Progenitor cell of endocrine pancreas (in vitro differentiated cells): ENCODE data around the gene NLE1. TPM values are rescaled to one million over a fixed set of nuclear protein-coding genes. Genes with fewer than 3 reads are reported as not detected.

ENCODE experiments used
- DNase-seq: peaks from one replicate; pipeline ENCODE4 v3.0.0; 2021; ENCODE audit warnings: low spot score; ENCODE audit not compliant: unreplicated experiment
- H3K27ac Mint-ChIP-seq: 2 replicates; pipeline ENCODE4 v1.8.0; 2021; ENCODE audit warnings: mild to moderate bottlenecking, moderate library complexity, mixed read lengths
- H3K27me3 Mint-ChIP-seq: 2 replicates; pipeline ENCODE4 v1.8.0; 2021; ENCODE audit warnings: mixed read lengths
- H3K36me3 Mint-ChIP-seq: 2 replicates; pipeline ENCODE4 v1.8.0; 2022; ENCODE audit warnings: mixed read lengths; ENCODE audit not compliant: insufficient read depth
- H3K4me1 Mint-ChIP-seq: 2 replicates; pipeline ENCODE4 v1.8.0; 2021; ENCODE audit warnings: low read depth, mixed read lengths
- H3K4me3 Mint-ChIP-seq: 2 replicates; pipeline ENCODE4 v1.8.0; 2021; ENCODE audit warnings: low read depth, mild to moderate bottlenecking, moderate library complexity, mixed read lengths
- H3K9me3 Mint-ChIP-seq: 2 replicates; pipeline ENCODE4 v1.8.0; 2021; ENCODE audit warnings: low read depth, mixed read lengths
- total RNA-seq: library from RNA; stranded (reverse); gene quantifications from 2 replicates; pipeline ENCODE4 v1.2.1, GENCODE V29; 2021
- TF ChIP-seq, protein P1 (sequence below): fragments of 200-600 bp; sonication (generic); IDR thresholded peaks from one replicate; pipeline ENCODE4 v1.5.0; 2021; ENCODE audit warnings: antibody characterized with exemption, mild to moderate bottlenecking; ENCODE audit not compliant: unreplicated experiment

The NLE1 gene
- total RNA-seq, 1 donor from 2014 or later: 18.1 TPM

DNA sequence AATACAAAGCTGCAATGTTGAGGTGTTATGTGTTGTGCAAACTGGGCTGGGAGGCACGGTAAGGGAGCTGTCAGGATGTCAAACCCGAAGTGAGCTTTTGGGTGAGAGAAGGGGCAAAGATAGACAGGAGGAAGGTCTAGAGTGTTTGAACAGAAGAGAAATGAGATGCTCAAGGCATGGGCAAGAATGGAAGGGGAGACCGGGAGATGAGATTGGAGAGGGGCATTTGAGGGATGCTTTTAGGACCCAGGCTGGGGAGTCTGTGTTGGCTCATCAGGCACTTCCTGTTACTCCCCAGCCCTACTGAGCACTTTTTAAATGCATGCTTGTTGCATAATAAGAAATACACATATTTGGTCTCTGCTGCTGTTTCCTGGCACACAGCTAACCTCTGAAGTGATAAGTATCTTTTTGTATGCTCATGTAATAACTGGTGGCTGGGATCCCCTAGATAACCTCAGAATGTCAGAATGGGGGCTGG is 19.2 kb upstream of the NLE1 start:
- Mint-ChIP-seq H3K27me3 (peaks cover 11% of the 10 kb centered on the region), H3K4me1 (peaks cover 2% of the 10 kb centered on the region), H3K27ac (no peak overlapping the region), H3K4me3 (no peak overlapping the region), H3K36me3 (no peaks in the 10 kb centered on the region), H3K9me3 (no peaks in the 10 kb centered on the region)
- DNase-seq: no peak
- TF ChIP-seq, protein P1, sequence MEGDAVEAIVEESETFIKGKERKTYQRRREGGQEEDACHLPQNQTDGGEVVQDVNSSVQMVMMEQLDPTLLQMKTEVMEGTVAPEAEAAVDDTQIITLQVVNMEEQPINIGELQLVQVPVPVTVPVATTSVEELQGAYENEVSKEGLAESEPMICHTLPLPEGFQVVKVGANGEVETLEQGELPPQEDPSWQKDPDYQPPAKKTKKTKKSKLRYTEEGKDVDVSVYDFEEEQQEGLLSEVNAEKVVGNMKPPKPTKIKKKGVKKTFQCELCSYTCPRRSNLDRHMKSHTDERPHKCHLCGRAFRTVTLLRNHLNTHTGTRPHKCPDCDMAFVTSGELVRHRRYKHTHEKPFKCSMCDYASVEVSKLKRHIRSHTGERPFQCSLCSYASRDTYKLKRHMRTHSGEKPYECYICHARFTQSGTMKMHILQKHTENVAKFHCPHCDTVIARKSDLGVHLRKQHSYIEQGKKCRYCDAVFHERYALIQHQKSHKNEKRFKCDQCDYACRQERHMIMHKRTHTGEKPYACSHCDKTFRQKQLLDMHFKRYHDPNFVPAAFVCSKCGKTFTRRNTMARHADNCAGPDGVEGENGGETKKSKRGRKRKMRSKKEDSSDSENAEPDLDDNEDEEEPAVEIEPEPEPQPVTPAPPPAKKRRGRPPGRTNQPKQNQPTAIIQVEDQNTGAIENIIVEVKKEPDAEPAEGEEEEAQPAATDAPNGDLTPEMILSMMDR: no peak

DNA sequence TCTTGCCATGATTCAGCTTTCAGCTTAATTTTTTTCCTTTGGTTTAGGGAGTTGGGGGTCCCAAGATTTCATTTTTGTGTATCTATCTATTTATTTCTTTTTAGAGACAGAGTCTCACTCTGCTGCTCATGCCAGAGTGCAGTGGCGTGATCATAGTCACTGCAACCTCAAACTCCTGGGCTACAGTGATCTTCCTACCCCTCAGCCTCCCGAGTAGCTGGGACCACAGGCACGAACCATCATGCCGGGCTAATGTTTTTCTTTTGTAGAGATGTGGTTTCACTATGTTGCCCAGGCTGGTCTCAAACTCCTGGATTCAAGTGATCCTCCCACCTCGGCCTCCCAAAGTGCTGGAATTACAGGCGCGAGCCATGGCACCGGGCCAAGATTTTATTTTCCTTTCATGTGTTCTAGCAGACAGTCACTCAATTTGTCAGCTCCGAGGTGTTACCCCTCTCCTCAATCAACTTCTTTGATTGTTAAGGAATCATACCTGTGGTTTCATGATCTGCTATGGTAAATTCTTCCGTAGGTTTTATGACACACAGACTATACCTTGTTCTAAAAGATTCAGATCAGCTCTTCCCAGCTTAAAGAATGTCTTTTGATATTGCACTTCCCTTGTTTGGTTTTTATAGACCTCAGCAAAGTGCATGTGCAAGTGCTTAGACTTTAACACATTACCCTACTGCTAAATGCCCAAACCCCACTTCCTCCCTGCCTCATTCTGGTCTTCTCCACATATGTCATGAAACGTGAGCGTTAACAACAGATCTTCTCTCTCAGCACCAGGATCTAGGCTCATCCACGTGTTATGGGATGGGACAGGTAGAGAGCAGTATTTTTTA is 18.5 kb upstream of the NLE1 start:
- TF ChIP-seq, protein P1: no peak
- Mint-ChIP-seq H3K4me1 (peaks cover 2% of the 10 kb centered on the region), H3K4me3 (no peak overlapping the region), H3K9me3 (no peaks in the 10 kb centered on the region), H3K36me3 (no peaks in the 10 kb centered on the region), H3K27me3 (peaks cover 11% of the 10 kb centered on the region), H3K27ac (no peak overlapping the region)
- DNase-seq: no peak

DNA sequence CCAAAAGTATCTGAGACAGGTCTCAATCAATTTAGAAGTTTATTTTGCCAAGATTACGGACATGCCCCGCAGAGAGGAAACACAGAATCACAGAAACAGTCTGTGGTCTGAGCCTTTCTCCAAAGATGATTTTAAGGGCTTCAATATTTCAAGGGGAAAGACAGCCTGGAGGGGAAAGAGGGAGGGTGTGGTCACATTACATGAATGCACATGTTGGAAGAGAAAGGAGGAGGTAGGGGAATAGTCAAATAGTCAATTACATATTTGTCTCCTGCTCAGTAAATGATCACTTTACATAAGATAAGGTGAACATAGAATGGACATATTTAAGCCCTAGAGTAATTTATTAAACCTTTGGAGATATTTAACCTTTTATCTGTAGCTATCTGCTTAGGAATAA is 17.8 kb upstream of the NLE1 start:
- H3K4me3 Mint-ChIP-seq: no peak overlapping the region
- peaks cover 2% of the 10 kb centered on the region for H3K4me1 Mint-ChIP-seq
- no peak overlapping the region for H3K27ac Mint-ChIP-seq
- TF ChIP-seq, protein P1: no peak
- no peaks in the 10 kb centered on the region for H3K36me3 Mint-ChIP-seq
- H3K27me3 Mint-ChIP-seq: peaks cover 11% of the 10 kb centered on the region
- DNase-seq: no peak
- H3K9me3 Mint-ChIP-seq: no peaks in the 10 kb centered on the region

DNA sequence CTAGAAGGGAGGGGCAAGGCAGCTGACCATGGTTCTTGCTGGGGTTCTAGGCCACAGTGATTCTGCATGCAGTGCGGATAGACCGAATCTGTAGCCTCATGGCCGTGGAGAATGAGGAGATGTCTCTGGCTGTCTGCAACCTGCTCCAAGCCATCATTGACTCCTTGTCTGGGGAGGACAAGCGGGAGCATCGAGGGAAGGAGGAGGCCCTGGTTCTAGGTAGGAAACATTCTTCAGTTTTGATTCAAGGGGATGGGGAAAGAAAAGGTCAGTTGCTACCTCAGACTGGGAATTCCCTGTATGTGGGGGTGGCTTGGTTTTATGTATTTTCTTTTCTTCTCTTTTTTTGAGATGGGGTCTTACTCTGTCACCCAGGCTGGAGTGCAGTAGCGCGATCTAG is 13.1 kb upstream of the NLE1 start:
- peaks cover 3% of the 10 kb centered on the region for H3K4me1 Mint-ChIP-seq
- no peak overlapping the region for H3K4me3 Mint-ChIP-seq
- peaks cover 3% of the 10 kb centered on the region for H3K27me3 Mint-ChIP-seq
- H3K36me3 Mint-ChIP-seq: no peaks in the 10 kb centered on the region
- H3K9me3 Mint-ChIP-seq: no peaks in the 10 kb centered on the region
- TF ChIP-seq, protein P1: no peak
- H3K27ac Mint-ChIP-seq: no peak overlapping the region
- DNase-seq: no peak

DNA sequence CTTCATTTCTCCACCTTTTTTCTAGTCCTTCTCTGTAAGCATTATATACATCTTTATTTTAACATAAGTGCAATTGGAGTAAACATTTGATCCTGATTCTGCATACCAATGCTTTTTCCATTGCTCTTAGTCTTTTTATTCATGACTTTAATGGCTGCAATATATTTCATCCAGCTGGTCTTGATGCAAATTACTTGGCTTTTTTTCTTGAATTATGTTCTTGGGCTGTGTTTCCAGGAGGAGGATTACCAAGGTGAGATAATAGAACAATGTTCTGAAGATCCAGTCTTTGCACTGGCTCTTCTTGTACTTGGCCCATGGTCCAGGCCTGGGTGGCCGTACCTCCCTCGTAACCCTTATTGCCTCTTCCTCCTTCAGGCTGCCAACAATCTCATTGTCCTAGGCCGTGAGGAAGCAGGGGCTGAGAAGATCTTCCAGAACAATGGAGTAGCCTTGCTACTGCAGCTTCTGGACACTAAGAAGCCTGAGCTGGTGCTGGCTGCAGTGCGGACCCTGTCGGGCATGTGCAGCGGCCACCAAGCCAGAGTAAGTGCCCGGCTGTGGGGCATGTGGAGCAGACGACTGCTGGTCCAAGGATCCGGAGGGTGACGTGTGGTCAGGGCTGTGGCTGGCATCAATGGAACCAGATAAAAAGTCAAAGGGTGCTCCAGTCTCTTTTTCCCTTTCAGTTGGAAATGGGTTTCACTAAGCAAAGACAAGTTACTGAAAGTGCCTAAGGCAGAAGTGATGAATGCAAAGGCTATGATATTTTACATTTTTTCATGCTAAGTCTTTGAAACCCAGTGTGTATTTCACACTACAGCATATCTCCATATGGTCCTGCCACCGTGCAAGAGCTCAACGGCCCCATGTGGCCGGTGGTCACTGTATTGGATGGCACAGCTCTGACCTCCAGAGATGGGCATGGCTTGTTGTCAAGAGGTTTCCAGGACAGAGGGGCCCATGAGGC is 12.4 kb upstream of the NLE1 start:
- no peak overlapping the region for H3K27ac Mint-ChIP-seq
- H3K36me3 Mint-ChIP-seq: no peaks in the 10 kb centered on the region
- no peak overlapping the region for H3K4me3 Mint-ChIP-seq
- peaks cover 1% of the 10 kb centered on the region for H3K4me1 Mint-ChIP-seq
- no peaks in the 10 kb centered on the region for H3K27me3 Mint-ChIP-seq
- DNase-seq: no peak
- TF ChIP-seq, protein P1: no peak
- no peaks in the 10 kb centered on the region for H3K9me3 Mint-ChIP-seq
